Activated CD8-positive, alpha-beta T cell treated with anti-CD3 and anti-CD28 coated beads, Interleukin-2, amount 10 ng/mL, durations not matched to agents 7 days and 5 days (primary cell): ENCODE measurements around the gene PGM1. TPM values are rescaled to one million over a fixed set of nuclear protein-coding genes. Genes with fewer than 3 reads are reported as not detected.

ENCODE experiments used
- ATAC-seq: fragments of 150-1000 bp; cut with Tn5 transposase; one replicate; pipeline ENCODE4 v1.10.0; 2021; ENCODE audit warnings: moderate library complexity
- CTCF ChIA-PET: fragments of 350-600 bp; sonication (Branson Sonifier 250); formaldehyde crosslinking; loops from one replicate; lab custom pipeline; 2021; ENCODE audit warnings: antibody characterized with exemption; lab: Charles Lee
- POLR2A ChIA-PET: fragments of 350-600 bp; sonication (Branson Sonifier 250); formaldehyde crosslinking; loops from one replicate; lab custom pipeline; 2021; ENCODE audit warnings: antibody characterized with exemption; lab: Charles Lee
- DNase-seq: peaks from one replicate; pipeline ENCODE4 v3.0.0-alpha.2; 2020
- H3K27ac Mint-ChIP-seq: one replicate; pipeline ENCODE4 v1.8.0; 2021; ENCODE audit warnings: mild to moderate bottlenecking, mixed read lengths
- H3K27me3 Mint-ChIP-seq: one replicate; pipeline ENCODE4 v1.8.0; 2021; ENCODE audit warnings: low read depth, mixed read lengths
- H3K36me3 Mint-ChIP-seq: one replicate; pipeline ENCODE4 v1.8.0; 2021; ENCODE audit warnings: low read depth, mixed read lengths
- H3K4me1 Mint-ChIP-seq: one replicate; pipeline ENCODE4 v1.8.0; 2021; ENCODE audit warnings: low read depth, mixed read lengths
- H3K4me3 Mint-ChIP-seq: one replicate; pipeline ENCODE4 v1.8.0; 2021; ENCODE audit warnings: mild to moderate bottlenecking, mixed read lengths
- H3K9me3 Mint-ChIP-seq: one replicate; pipeline ENCODE4 v1.8.0; 2022; ENCODE audit warnings: mixed read lengths; ENCODE audit not compliant: insufficient read depth
- total RNA-seq, 2 experiments: library from RNA; stranded (reverse); gene quantifications; one replicate each; pipeline ENCODE4 v1.2.3, GENCODE V29; 2021

PGM1 gene
- total RNA-seq, 2 experiments from 2014 or later, result 60.1 to 65.9 TPM

DNA sequence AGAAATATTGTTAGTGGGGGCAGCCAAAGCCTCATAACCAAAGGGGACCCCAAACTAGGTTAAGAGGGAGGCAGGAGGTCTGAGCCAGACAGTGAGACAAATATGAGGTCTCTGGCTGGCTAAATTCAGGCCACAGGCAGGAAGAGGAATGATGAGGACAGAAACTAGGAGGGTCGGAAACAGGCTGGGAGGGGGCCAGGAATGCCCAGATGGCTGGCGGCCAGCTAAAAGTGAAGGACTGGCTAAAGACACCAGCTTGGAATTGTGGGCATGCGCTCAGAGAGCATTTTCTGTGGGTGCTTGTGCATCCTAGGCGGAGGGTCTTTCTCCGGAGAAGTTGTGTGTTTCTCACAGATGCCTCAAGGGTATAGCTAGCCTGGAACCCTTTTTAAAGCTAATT is 77.0 kb downstream of the PGM1 start:
- CTCF ChIA-PET, result no interaction called here
- POLR2A ChIA-PET, result no interaction called here
- no peak overlapping the region for H3K27ac Mint-ChIP-seq
- no peaks in the 10 kb centered on the region for H3K4me1 Mint-ChIP-seq
- no peaks in the 10 kb centered on the region for H3K27me3 Mint-ChIP-seq
- no peak for DNase-seq
- peaks cover 2% of the 10 kb centered on the region for H3K36me3 Mint-ChIP-seq
- no peaks in the 10 kb centered on the region for H3K9me3 Mint-ChIP-seq
- no peak for ATAC-seq
- no peak overlapping the region for H3K4me3 Mint-ChIP-seq

DNA sequence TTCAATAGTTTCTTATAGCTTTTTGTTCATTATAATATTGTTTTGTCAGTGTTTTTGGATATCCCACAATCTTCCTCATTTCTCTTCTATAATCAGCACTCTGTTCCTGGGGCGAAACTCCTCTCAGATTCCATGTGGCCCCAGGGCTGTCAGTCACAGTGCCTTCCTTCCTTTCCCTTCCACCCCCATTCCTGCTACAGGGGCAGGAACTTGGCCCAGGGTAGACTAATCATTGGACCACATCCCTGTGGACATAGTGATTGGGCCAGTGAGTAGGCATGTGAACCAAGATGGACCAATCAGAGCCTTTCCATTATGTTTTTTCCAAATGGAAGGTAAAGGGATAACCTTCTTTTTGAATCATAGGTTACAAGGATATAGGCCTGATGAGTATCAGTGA is 78.3 kb downstream of the PGM1 start:
- DNase-seq, result no peak
- Mint-ChIP-seq H3K27ac (no peak overlapping the region), H3K4me1 (no peaks in the 10 kb centered on the region), H3K9me3 (no peaks in the 10 kb centered on the region), H3K27me3 (no peaks in the 10 kb centered on the region), H3K4me3 (no peak overlapping the region), H3K36me3 (peaks cover 2% of the 10 kb centered on the region)
- CTCF ChIA-PET, result no interaction called here
- POLR2A ChIA-PET, result no interaction called here
- no peak for ATAC-seq

- Mint-ChIP-seq H3K27me3 (peaks cover 2% of the 10 kb centered on the region), H3K27ac (no peak overlapping the region), H3K36me3 (no peaks in the 10 kb centered on the region), H3K4me1 (no peaks in the 10 kb centered on the region), H3K4me3 (no peak overlapping the region), H3K9me3 (no peaks in the 10 kb centered on the region)
- POLR2A ChIA-PET, result no interaction called here
- no peak for DNase-seq
- ATAC-seq, result no peak
- CTCF ChIA-PET, result interaction anchor here (0.6 to 1.2 kb wide), 3 partner anchors 22 to 463 kb away, joined by 3 to 4 read pairs (median 3); no protein-coding TSS in a partner anchor
These were observed 81.1 kb downstream of the PGM1 start for GRCh38 chr1:63674238-63674864.

DNA sequence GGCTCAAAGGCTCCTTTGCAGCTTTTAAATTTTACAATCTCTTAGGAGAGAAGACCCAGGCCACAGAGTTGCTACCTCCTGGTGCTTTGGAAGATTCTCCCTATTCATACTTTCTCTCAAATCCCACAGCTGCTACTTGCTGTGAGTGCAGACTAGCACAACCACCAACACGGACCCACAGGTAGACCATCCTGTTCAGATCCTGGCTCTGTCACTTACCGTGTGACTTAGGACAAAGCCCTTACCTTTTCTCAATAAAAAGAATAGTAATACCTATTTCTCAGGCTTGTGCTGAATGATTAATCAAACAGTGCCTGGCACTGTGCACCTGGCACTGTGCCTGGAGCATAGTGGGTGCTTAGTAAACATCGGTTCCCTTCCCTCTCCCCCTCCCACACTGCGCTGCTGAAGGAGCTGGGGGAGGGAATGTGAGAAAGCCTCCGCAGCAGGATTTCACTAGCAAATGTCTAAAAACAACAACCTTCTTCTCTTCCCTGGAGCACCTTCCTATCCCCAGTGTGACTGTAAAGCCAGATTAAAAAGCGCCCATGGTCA is 81.7 kb downstream of the PGM1 start:
- Mint-ChIP-seq H3K27me3 (peaks cover 2% of the 10 kb centered on the region), H3K36me3 (no peaks in the 10 kb centered on the region), H3K4me3 (no peak overlapping the region), H3K9me3 (no peaks in the 10 kb centered on the region), H3K27ac (no peak overlapping the region), H3K4me1 (no peaks in the 10 kb centered on the region)
- POLR2A ChIA-PET, result no interaction called here
- ATAC-seq (no peak), DNase-seq (no peak)
- CTCF ChIA-PET, result interaction anchor here (0.6 to 1.2 kb wide), 3 partner anchors 22 to 462 kb away, joined by 3 to 4 read pairs (median 3); no protein-coding TSS in a partner anchor

DNA sequence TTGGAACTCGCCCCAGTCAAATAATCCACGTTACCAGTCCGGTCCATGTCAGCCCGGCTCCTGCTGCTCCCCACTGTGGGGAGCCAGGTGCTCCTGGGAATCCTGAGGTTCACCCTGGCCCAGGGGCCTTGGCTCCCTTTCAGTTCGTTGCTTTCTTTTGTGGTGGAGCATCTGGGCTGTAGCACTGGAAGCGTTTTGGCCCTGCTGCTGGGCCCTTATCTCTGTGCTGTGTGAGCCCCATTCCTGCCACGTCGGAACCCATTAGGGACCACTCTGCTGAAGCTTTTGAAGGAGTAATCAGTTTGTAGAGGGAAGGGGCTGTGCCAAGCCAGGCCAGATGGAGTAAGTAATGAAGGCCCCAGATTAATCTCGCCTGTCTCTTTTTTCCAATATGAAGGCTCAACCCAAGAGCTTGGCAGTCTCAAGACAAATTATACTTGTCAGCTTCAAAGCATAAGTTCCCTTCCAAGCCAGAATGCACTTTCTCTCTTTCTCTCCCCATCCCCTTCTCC is 82.3 kb downstream of the PGM1 start:
- Mint-ChIP-seq H3K4me3 (no peak overlapping the region), H3K36me3 (no peaks in the 10 kb centered on the region), H3K9me3 (no peaks in the 10 kb centered on the region), H3K27me3 (peaks cover 2% of the 10 kb centered on the region), H3K27ac (no peak overlapping the region), H3K4me1 (no peaks in the 10 kb centered on the region)
- POLR2A ChIA-PET, result no interaction called here
- no peak for DNase-seq
- CTCF ChIA-PET, result interaction anchor here (0.8 kb wide), 1 partner anchor 8 kb away, joined by 3 read pairs; no protein-coding TSS in a partner anchor
- no peak for ATAC-seq

DNA sequence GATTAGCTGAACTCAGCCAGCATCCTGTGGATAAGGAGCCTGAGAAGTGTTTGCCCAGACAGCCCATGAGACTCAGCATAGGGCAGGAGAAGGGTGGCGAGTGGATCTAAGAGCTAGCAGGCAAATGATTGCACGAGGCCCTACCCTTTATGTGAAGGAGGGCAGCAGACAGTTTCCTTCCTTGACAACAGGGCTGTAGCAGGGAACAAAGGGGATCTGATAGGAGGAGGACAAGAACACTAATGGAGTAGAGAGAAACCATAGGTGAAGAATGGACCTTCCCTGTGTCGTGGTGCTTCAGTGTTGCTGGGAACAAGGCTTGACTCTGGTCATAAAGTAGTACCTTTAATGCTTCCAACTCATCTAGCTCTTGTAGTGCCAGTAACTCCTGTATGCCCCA is 84.3 kb downstream of the PGM1 start:
- Mint-ChIP-seq H3K27me3 (peaks cover 4% of the 10 kb centered on the region), H3K4me3 (no peak overlapping the region), H3K9me3 (no peaks in the 10 kb centered on the region), H3K4me1 (no peaks in the 10 kb centered on the region), H3K27ac (no peak overlapping the region), H3K36me3 (no peaks in the 10 kb centered on the region)
- ATAC-seq, result no peak
- DNase-seq, result no peak
- ChIA-PET POLR2A (no interaction called here), CTCF (interaction anchor here (1.9 kb wide), 1 partner anchor 14 kb away, joined by 6 read pairs; no protein-coding TSS in a partner anchor)

- H3K36me3 Mint-ChIP-seq, result no peaks in the 10 kb centered on the region
- no peak overlapping the region for H3K4me3 Mint-ChIP-seq
- ChIA-PET CTCF (no interaction called here), POLR2A (no interaction called here)
- H3K27me3 Mint-ChIP-seq, result peaks cover 4% of the 10 kb centered on the region
- ATAC-seq (no peak), DNase-seq (no peak)
- H3K4me1 Mint-ChIP-seq, result no peaks in the 10 kb centered on the region
- no peaks in the 10 kb centered on the region for H3K9me3 Mint-ChIP-seq
- no peak overlapping the region for H3K27ac Mint-ChIP-seq
These were observed 85.0 kb downstream of the PGM1 start for GRCh38 chr1:63678200-63678599.

GRCh38 chr1:63679076-63679475 is 85.9 kb downstream of the PGM1 start:
- ChIA-PET POLR2A (no interaction called here), CTCF (no interaction called here)
- Mint-ChIP-seq H3K4me1 (no peaks in the 10 kb centered on the region), H3K27me3 (peaks cover 4% of the 10 kb centered on the region), H3K4me3 (no peak overlapping the region), H3K27ac (no peak overlapping the region), H3K9me3 (no peaks in the 10 kb centered on the region), H3K36me3 (no peaks in the 10 kb centered on the region)
- DNase-seq, result no peak
- ATAC-seq, result no peak

GRCh38 chr1:63679589-63679988 is 86.4 kb downstream of the PGM1 start:
- Mint-ChIP-seq H3K27me3 (peaks cover 4% of the 10 kb centered on the region), H3K27ac (no peak overlapping the region), H3K4me3 (no peak overlapping the region), H3K9me3 (no peaks in the 10 kb centered on the region), H3K36me3 (no peaks in the 10 kb centered on the region), H3K4me1 (no peaks in the 10 kb centered on the region)
- DNase-seq (no peak), ATAC-seq (no peak)
- CTCF ChIA-PET, result no interaction called here
- POLR2A ChIA-PET, result no interaction called here

- ATAC-seq, result no peak
- Mint-ChIP-seq H3K9me3 (no peaks in the 10 kb centered on the region), H3K4me3 (no peak overlapping the region), H3K36me3 (no peaks in the 10 kb centered on the region), H3K27ac (no peak overlapping the region), H3K4me1 (no peaks in the 10 kb centered on the region), H3K27me3 (peaks cover 2% of the 10 kb centered on the region)
- ChIA-PET CTCF (interaction anchor here (3.8 kb wide), 1 partner anchor 9 kb away, joined by 18 read pairs; no protein-coding TSS in a partner anchor), POLR2A (no interaction called here)
- no peak for DNase-seq
These were observed 89.7 kb downstream of the PGM1 start for GRCh38 chr1:63682936-63683335.

DNA sequence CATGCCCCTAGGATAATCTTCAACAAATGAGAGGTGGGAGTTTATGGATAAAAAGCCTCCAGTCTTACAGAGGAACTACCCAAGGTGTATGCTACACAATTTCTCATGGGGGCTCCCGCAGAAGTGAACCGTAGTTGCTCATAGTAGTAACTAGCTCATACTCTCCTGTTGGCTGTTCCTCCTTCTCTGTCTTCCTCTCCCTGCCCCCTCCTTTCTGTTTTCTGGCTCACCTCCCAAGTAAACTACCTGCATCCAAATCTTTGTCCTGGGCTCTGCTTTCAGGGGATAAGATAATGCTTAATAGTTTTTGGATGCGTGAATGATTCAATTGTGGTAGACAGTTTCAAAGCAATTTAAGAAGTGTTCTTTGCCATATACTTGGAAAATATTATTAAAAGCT is 90.5 kb downstream of the PGM1 start:
- no peak overlapping the region for H3K27ac Mint-ChIP-seq
- DNase-seq (no peak), ATAC-seq (no peak)
- H3K27me3 Mint-ChIP-seq, result peaks cover 2% of the 10 kb centered on the region
- ChIA-PET POLR2A (no interaction called here), CTCF (interaction anchor here (3.8 kb wide), 1 partner anchor 8 kb away, joined by 18 read pairs; no protein-coding TSS in a partner anchor)
- no peak overlapping the region for H3K4me3 Mint-ChIP-seq
- no peaks in the 10 kb centered on the region for H3K4me1 Mint-ChIP-seq
- H3K9me3 Mint-ChIP-seq, result no peaks in the 10 kb centered on the region
- no peaks in the 10 kb centered on the region for H3K36me3 Mint-ChIP-seq

- no peak for ATAC-seq
- Mint-ChIP-seq H3K27me3 (no peaks in the 10 kb centered on the region), H3K9me3 (no peaks in the 10 kb centered on the region), H3K4me3 (no peak overlapping the region), H3K36me3 (no peaks in the 10 kb centered on the region), H3K27ac (no peak overlapping the region), H3K4me1 (no peaks in the 10 kb centered on the region)
- DNase-seq, result no peak
- ChIA-PET POLR2A (no interaction called here), CTCF (no interaction called here)
These were observed 93.5 kb downstream of the PGM1 start for GRCh38 chr1:63686696-63687095.
